ENCODE measurements around the gene CPA1. TPM values are rescaled to one million over a fixed set of nuclear protein-coding genes. Genes with fewer than 3 reads are reported as not detected.

The CPA1 gene
- total and polyA plus RNA-seq, 12 donors: 0.14 to 15.0 (median 2.0) TPM; not detected in 4

DNA sequence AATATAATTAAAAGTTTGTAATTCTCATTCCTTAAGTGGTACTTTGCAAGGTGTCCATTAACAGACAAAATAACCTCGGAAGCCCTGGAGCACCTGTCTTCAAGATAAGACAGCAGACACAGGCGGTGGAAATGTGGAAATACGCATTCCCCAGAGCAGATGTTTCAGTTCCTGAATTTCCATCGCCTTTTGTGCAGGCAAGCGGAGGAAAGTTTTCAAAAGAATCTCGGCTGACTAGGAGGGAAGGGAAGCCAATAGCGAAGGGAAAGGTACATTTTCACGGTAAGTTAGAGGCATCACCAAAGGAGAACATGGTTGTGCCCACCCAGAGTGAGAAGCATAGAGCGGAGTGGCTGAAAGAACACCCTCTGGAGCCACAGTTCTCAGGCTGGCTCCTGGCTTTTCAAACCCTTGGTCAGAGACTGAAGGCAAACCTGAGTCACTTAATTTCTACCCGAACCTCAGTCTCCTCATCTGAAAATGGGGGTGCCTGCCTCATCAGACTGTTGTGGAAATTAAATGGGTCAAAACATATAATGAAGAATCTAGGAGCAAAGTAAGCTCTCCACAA, 13.6 kb downstream of the CPA1 start:
- Histone ChIP-seq H3K4me1 (replicated peaks in 1 of 2) (peaks cover 0 to 26% of the 10 kb centered on the region in 2 donors), H3K36me3 (replicated peaks in 1 of 2) (no peaks in the 10 kb centered on the region), H3K4me3 (no peak overlapping the region), H3K27ac (peak overlapping the region in 2 of 5 donors; percentile 84), H3K9me3 (replicated peaks in 1 of 3) (no peaks in the 10 kb centered on the region), H3K27me3 (no peaks in the 10 kb centered on the region)
- DNase-seq: peak in 1 of 7 donors; percentile 49
- no peak for TF ChIP-seq POLR2A (IDR thresholded peaks at IDR 0.05)
- TF ChIP-seq, protein P1, sequence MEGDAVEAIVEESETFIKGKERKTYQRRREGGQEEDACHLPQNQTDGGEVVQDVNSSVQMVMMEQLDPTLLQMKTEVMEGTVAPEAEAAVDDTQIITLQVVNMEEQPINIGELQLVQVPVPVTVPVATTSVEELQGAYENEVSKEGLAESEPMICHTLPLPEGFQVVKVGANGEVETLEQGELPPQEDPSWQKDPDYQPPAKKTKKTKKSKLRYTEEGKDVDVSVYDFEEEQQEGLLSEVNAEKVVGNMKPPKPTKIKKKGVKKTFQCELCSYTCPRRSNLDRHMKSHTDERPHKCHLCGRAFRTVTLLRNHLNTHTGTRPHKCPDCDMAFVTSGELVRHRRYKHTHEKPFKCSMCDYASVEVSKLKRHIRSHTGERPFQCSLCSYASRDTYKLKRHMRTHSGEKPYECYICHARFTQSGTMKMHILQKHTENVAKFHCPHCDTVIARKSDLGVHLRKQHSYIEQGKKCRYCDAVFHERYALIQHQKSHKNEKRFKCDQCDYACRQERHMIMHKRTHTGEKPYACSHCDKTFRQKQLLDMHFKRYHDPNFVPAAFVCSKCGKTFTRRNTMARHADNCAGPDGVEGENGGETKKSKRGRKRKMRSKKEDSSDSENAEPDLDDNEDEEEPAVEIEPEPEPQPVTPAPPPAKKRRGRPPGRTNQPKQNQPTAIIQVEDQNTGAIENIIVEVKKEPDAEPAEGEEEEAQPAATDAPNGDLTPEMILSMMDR (IDR thresholded peaks at IDR 0.05): no peak
- intact Hi-C loops (cut with DNase I): no loop called here
- WGBS, 4 donors: 79 to 87% (median 84%) methylated on average over 10 of the region's 10 CpGs

DNA sequence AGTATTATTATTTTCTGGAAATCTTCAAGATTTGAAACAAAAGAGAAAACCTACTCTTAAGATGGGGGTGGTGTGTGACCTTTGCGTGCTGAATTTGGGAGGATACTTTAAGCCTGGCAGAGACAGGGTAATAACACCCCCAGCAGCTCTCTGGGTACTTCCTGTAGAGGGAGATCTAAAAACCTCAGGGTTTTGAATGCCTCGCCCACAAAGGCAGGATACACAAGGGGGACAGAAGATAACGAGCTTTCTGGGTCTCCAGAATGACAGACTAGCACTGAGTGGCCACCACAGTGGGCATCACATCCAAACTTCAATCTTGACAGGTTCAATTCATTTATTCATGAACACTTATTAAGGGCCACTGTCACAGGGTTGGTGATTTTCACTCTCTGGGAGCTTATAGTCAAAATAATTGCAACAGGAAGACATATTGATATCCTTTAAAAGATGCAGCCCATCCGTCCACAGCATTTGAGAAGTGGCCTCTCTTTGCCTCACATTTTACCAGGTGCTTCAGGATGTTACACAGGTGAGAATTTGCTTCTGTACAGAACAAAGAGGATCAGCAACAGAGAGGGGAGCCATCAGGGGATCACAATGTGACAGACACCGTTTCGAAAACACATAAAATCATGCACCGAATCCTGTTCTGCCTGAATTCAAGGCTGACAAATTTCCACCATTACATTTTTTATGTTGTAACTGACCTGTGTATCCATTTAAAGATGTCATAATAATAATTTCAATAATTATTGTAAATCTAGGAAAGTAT, 14.3 kb downstream of the CPA1 start:
- H3K27ac ChIP-seq: peak overlapping the region in 1 of 5 donors; percentile 84
- H3K4me3 ChIP-seq: no peak overlapping the region
- no peak for DNase-seq
- H3K9me3 ChIP-seq (replicated peaks in 1 of 3): no peaks in the 10 kb centered on the region
- intact Hi-C loops (cut with DNase I): no loop called here
- H3K4me1 ChIP-seq (replicated peaks in 1 of 2): peaks cover 0 to 33% of the 10 kb centered on the region in 2 donors
- WGBS, 4 donors: 79 to 94% (median 86%) methylated on average over 7 of the region's 7 CpGs
- TF ChIP-seq, protein P1 (IDR thresholded peaks at IDR 0.05): no peak
- no peak for TF ChIP-seq POLR2A (IDR thresholded peaks at IDR 0.05)
- H3K27me3 ChIP-seq: no peaks in the 10 kb centered on the region
- no peaks in the 10 kb centered on the region for H3K36me3 ChIP-seq (replicated peaks in 1 of 2)

DNA sequence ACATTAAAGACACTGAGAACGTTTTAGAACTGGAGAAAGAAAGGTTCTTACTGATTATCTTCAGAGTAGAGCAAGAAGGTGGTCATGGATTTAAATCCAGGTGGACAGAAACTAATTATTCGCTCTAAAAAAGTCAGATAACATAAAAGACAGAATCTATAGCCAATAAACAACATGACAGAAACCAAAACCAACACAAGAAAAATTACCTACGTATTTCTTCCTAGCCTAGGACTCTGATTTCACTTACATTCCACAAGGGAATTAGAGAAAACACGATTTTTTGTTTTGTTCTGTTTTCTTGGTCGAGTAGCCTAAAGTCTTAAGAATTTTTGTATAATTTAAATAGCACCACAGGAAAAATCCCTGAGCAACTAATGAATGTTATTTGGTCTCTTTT, 15.1 kb downstream of the CPA1 start:
- H3K36me3 ChIP-seq (replicated peaks in 1 of 2): no peaks in the 10 kb centered on the region
- 77 to 82% (median 79%) methylated on average over 5 of the region's 5 CpGs for WGBS, 4 donors
- peaks cover 8 to 41% of the 10 kb centered on the region in 2 donors for H3K4me1 ChIP-seq (replicated peaks in 1 of 2)
- intact Hi-C loops (cut with DNase I): no loop called here
- no peaks in the 10 kb centered on the region for H3K27me3 ChIP-seq
- H3K27ac ChIP-seq: no peak overlapping the region
- no peak for DNase-seq
- H3K4me3 ChIP-seq: no peak overlapping the region
- no peaks in the 10 kb centered on the region for H3K9me3 ChIP-seq (replicated peaks in 1 of 3)
- TF ChIP-seq, protein P1 (IDR thresholded peaks at IDR 0.05): no peak
- no peak for TF ChIP-seq POLR2A (IDR thresholded peaks at IDR 0.05)

DNA sequence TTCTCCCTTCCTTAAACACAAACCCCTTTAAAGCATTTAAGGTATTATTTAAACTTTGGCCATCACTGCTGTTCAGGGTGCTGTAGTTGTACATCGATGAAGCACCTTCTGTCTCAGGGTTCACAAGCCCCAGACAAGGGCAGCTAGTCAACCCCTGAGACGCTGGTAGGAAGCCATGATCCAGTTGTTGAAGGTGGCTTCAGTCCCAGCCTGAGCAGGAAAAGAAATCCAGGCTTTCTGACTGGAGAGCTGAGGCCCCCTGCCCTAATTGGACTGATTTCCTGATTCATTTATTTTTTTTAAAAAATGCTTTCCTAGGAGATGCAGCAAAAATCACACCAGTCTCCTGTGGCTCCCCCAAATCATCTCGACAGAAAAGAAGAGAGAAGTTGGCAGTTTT, 15.8 kb downstream of the CPA1 start:
- Histone ChIP-seq H3K27me3 (no peaks in the 10 kb centered on the region), H3K9me3 (replicated peaks in 1 of 3) (no peaks in the 10 kb centered on the region), H3K27ac (peak overlapping the region in 1 of 5 donors; percentile 29), H3K36me3 (replicated peaks in 1 of 2) (no peaks in the 10 kb centered on the region), H3K4me3 (no peak overlapping the region), H3K4me1 (replicated peaks in 1 of 2) (peaks cover 9 to 46% of the 10 kb centered on the region in 2 donors)
- no peak for TF ChIP-seq POLR2A (IDR thresholded peaks at IDR 0.05)
- TF ChIP-seq, protein P1 (IDR thresholded peaks at IDR 0.05): no peak
- 61 to 87% (median 69%) methylated on average over 3 of the region's 3 CpGs for WGBS, 4 donors
- intact Hi-C loops (cut with DNase I): no loop called here
- DNase-seq: peak in 1 of 7 donors; percentile 44
